Bronchial epithelial cell (primary cell): ENCODE results near the gene GDF2. TPM values are rescaled to one million over a fixed set of nuclear protein-coding genes. Genes with fewer than 3 reads are reported as not detected.

ENCODE experiments used
- DNase-seq: peaks from one replicate; pipeline ENCODE4 v3.0.0-alpha.2; 2010; ENCODE audit warnings: low read depth
- FAIRE-seq: peaks from 2 replicates; lab custom pipeline; 2011; peaks lifted over from hg19 to GRCh38; lab: Jason Lieb, UNC
- H3K27me3 ChIP-seq: 2 replicates; pipeline ENCODE4 v1.5.1; 2011; ENCODE audit warnings: low read length; ENCODE audit not compliant: control insufficient read depth, insufficient read depth
- H3K36me3 ChIP-seq: 2 replicates; pipeline ENCODE4 v1.5.1; 2011; ENCODE audit warnings: low read length; ENCODE audit not compliant: control insufficient read depth, insufficient read depth
- H3K4me3 ChIP-seq: 2 replicates; pipeline ENCODE4 v1.5.1; 2011; ENCODE audit warnings: mild to moderate bottlenecking, low read depth, low read length, control low read depth
- CTCF ChIP-seq: IDR thresholded peaks from 2 replicates; pipeline ENCODE4 v1.5.1; 2011; ENCODE audit warnings: mild to moderate bottlenecking, moderate library complexity, low read length, control low read depth, inconsistent platforms; ENCODE audit not compliant: insufficient read depth, severe bottlenecking
- total RNA-seq: library from RNA; depleted of rRNA; stranded (reverse); fragments of >200 nt; gene quantifications from 2 replicates; pipeline ENCODE4 v1.2.1, GENCODE V29; 2014

Gene GDF2
- total RNA-seq, 1 donor from 2014 or later: not detected

DNA sequence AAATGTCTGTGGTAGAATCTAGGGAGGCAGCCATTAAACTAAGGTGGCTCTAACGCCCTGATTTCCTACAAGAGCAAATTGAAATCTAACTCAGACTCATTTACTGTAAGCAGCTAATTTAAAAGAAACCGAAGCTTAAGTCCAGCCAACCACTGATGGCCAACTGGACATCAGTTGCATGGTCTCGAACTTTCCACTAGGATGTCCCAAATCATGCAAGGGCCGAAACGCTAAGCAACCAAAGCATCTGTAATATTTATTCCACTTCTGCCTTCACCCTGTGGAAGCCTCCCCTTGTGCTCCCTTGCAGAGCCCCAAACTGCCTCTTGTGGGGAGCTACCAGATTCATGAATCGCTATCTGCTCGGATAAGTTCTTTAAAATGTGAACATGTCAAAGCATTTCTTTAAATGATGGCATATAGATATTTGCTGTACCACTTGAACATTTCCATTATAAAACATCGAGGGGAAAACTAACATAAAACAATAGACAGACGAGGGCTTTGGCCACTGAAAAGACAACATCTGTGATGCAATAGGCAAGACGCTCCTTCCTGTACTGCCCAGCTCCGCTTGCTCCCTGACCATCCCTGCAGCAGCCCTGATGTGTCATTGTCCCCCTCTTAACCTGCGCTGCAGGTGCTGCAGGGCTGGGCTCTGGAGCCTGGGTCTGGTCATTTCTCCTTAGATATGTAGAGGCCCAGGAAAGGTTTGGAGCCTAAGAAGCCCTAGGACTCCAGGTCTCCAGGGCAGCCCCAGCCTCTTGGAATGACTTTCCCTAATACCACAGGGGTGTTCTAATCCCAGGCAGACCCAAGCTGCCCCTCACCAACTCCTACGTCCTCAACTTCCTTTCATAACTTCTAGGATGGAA is 23.0 kb downstream of the GDF2 start:
- H3K27me3 ChIP-seq: peaks cover 4% of the 10 kb centered on the region
- TF ChIP-seq CTCF: no peak
- no peaks in the 10 kb centered on the region for H3K36me3 ChIP-seq
- H3K4me3 ChIP-seq: no peak overlapping the region
- DNase-seq (no peak), FAIRE-seq (no peak)

DNA sequence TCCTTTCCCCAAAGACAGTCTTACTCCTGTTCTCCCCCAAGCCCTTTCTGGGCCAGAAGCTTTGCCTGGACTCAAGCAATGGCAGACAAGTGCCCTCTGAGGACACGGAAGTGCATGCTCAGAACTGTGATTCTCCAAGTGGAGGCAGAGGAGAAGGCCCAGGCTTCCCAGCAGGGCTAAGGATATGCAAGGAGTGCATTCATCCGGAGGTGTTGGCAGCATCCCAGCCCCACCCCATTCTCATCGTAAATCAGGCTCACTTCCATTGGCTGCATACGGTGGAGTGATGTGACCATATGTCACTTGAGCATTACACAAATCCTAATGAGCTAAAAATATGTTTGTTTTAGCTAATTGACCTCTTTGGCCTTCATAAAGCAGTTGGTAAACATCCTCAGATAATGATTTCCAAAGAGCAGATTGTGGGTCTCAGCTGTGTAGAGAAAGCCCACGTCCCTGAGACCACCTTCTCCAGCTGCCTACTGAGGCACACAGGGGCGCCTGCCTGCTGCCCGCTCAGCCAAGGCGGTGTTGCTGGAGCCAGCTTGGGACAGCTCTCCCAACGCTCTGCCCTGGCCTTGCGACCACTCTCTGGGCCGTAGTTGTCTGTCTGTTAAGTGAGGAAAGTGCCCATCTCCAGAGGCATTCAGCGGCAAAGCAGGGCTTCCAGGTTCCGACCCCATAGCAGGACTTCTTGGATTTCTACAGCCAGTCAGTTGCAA is 24.5 kb downstream of the GDF2 start:
- H3K27me3 ChIP-seq: peaks cover 4% of the 10 kb centered on the region
- peak; percentile 9 for DNase-seq
- TF ChIP-seq CTCF: no peak
- no peaks in the 10 kb centered on the region for H3K36me3 ChIP-seq
- no peak for FAIRE-seq
- H3K4me3 ChIP-seq: no peak overlapping the region

- FAIRE-seq (no peak), DNase-seq (no peak)
- H3K27me3 ChIP-seq: peaks cover 6% of the 10 kb centered on the region
- no peaks in the 10 kb centered on the region for H3K36me3 ChIP-seq
- no peak for TF ChIP-seq CTCF
- H3K4me3 ChIP-seq: no peak overlapping the region
These were observed 25.0 kb downstream of the GDF2 start for GRCh38 chr10:47347303-47347675.

- no peak for TF ChIP-seq CTCF
- H3K4me3 ChIP-seq: no peak within 1 kb of the TSS
- FAIRE-seq (no peak), DNase-seq (no peak)
- no peaks in the 10 kb centered on the region for H3K36me3 ChIP-seq
- H3K27me3 ChIP-seq: peaks cover 5% of the 10 kb centered on the region
These were observed 25.9 kb downstream of the GDF2 start, which contains the start of gene RBP3 for GRCh38 chr10:47348138-47348651. Gene RBP3 (plus strand): TSS chr10:47348363. CDS start chr10:47348485, 122 bp downstream.

DNA sequence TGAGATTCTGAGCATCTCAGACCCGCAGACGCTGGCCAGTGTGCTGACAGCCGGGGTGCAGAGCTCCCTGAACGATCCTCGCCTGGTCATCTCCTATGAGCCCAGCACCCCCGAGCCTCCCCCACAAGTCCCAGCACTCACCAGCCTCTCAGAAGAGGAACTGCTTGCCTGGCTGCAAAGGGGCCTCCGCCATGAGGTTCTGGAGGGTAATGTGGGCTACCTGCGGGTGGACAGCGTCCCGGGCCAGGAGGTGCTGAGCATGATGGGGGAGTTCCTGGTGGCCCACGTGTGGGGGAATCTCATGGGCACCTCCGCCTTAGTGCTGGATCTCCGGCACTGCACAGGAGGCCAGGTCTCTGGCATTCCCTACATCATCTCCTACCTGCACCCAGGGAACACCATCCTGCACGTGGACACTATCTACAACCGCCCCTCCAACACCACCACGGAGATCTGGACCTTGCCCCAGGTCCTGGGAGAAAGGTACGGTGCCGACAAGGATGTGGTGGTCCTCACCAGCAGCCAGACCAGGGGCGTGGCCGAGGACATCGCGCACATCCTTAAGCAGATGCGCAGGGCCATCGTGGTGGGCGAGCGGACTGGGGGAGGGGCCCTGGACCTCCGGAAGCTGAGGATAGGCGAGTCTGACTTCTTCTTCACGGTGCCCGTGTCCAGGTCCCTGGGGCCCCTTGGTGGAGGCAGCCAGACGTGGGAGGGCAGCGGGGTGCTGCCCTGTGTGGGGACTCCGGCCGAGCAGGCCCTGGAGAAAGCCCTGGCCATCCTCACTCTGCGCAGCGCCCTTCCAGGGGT is 26.6 kb downstream of the GDF2 start:
- Histone ChIP-seq H3K27me3 (peaks cover 5% of the 10 kb centered on the region), H3K4me3 (no peak overlapping the region), H3K36me3 (no peaks in the 10 kb centered on the region)
- TF ChIP-seq CTCF: no peak
- no peak for FAIRE-seq
- no peak for DNase-seq
